ENCODE results near the gene QRICH1. TPM values are rescaled to one million over a fixed set of nuclear protein-coding genes. Genes with fewer than 3 reads are reported as not detected.

The QRICH1 gene
- total RNA-seq, 1 experiment from 2014 or later, result 96.1 TPM

GRCh38 chr3:48991851-48992545, 101.9 kb downstream of the QRICH1 start:
- POLR2A ChIA-PET, result interaction anchor here (0.8 to 7.4 kb wide), 7 partner anchors 13 to 101 kb away, joined by 3 to 131 read pairs (median 5); partner anchors contain the start of genes DALRD3, IMPDH2, NDUFAF3 and WDR6
- TSS peak; percentile 23 for BruUV-seq (replicated peaks)
- H3K4me3 Mint-ChIP-seq (ENCODE audit: unreplicated experiment), result peak overlapping the region; percentile 89

GRCh38 chr3:48990636-48991469, 103.0 kb downstream of the QRICH1 start:
- intact Hi-C loops (cut with micrococcal nuclease), result no loop called here
- Mint-ChIP-seq H3K36me3 (ENCODE audit: insufficient read depth, unreplicated experiment) (peaks cover 16% of the 10 kb centered on the region), H3K27ac (ENCODE audit: low read depth, unreplicated experiment) (no peak overlapping the region), H3K4me1 (ENCODE audit: insufficient read depth, unreplicated experiment) (peaks cover 29% of the 10 kb centered on the region), H3K9me3 (ENCODE audit: unreplicated experiment) (no peaks in the 10 kb centered on the region), H3K4me3 (ENCODE audit: unreplicated experiment) (peak overlapping the region; percentile 89), H3K27me3 (ENCODE audit: insufficient read depth, unreplicated experiment) (no peaks in the 10 kb centered on the region)
- TF ChIP-seq CTCF (IDR thresholded peaks at IDR 0.05; ENCODE audit: unreplicated experiment), result no peak
- POLR2A ChIA-PET, result interaction anchor here (0.6 to 7.4 kb wide), 10 partner anchors 16 to 557 kb away, joined by 3 to 131 read pairs (median 4); partner anchors contain the start of genes DALRD3, IMPDH2, NDUFAF3 and QRICH1
- no peak for DNase-seq (ENCODE audit: unreplicated experiment)
- no TSS peak for BruUV-seq (replicated peaks)
- CTCF ChIA-PET, result interaction anchor here (1.1 to 5.7 kb wide), 4 partner anchors 17 to 459 kb away, joined by 3 to 38 read pairs (median 4); partner anchors contain the start of genes NDUFAF3 and WDR6

More at GRCh38 chr3:48991851-48992545, 101.9 kb downstream of the QRICH1 start:
- CTCF ChIA-PET, result interaction anchor here (0.8 to 1.3 kb wide), 4 partner anchors 13 to 458 kb away, joined by 3 to 6 read pairs (median 4); partner anchors contain the start of gene NDUFAF3
- intact Hi-C loops (cut with micrococcal nuclease), result no loop called here
- Mint-ChIP-seq H3K9me3 (ENCODE audit: unreplicated experiment) (no peaks in the 10 kb centered on the region), H3K4me1 (ENCODE audit: insufficient read depth, unreplicated experiment) (peaks cover 29% of the 10 kb centered on the region), H3K36me3 (ENCODE audit: insufficient read depth, unreplicated experiment) (peaks cover 8% of the 10 kb centered on the region), H3K27me3 (ENCODE audit: insufficient read depth, unreplicated experiment) (no peaks in the 10 kb centered on the region), H3K27ac (ENCODE audit: low read depth, unreplicated experiment) (no peak overlapping the region)
- no peak for DNase-seq (ENCODE audit: unreplicated experiment)
- TF ChIP-seq CTCF (IDR thresholded peaks at IDR 0.05; ENCODE audit: unreplicated experiment), result no peak

- ChIA-PET CTCF (interaction anchor here (0.7 to 5.7 kb wide), 12 partner anchors 9 to 459 kb away, joined by 3 to 38 read pairs (median 3); partner anchors contain the start of genes DALRD3, IMPDH2, NDUFAF3 and QRICH1), POLR2A (interaction anchor here (0.7 to 7.4 kb wide), 12 partner anchors 10 to 361 kb away, joined by 3 to 131 read pairs (median 4); partner anchors contain the start of genes ARIH2, DALRD3, IMPDH2 and LAMB2)
- peak; percentile 82 for DNase-seq (ENCODE audit: unreplicated experiment)
- Mint-ChIP-seq H3K4me3 (ENCODE audit: unreplicated experiment) (peak within 1 kb of the TSS; percentile 89), H3K4me1 (ENCODE audit: insufficient read depth, unreplicated experiment) (peaks cover 29% of the 10 kb centered on the region), H3K9me3 (ENCODE audit: unreplicated experiment) (no peaks in the 10 kb centered on the region), H3K36me3 (ENCODE audit: insufficient read depth, unreplicated experiment) (peaks cover 12% of the 10 kb centered on the region), H3K27me3 (ENCODE audit: insufficient read depth, unreplicated experiment) (no peaks in the 10 kb centered on the region), H3K27ac (ENCODE audit: low read depth, unreplicated experiment) (peak within 1 kb of the TSS; percentile 71)
- intact Hi-C loops (cut with micrococcal nuclease), result loop anchor here (2.0 kb wide), 3 partner anchors 17 to 459 kb away; partner anchors contain the start of gene WDR6
- TF ChIP-seq CTCF (IDR thresholded peaks at IDR 0.05; ENCODE audit: unreplicated experiment), result peak; percentile 13
- no TSS peak for BruUV-seq (replicated peaks)
Observed at GRCh38 chr3:48989796-48990635, 103.9 kb downstream of the QRICH1 start, which contains the start of gene P4HTM. Gene P4HTM, plus strand, starts transcription at chr3:48990241. Its CDS starts 16 bp downstream, at chr3:48990257.

Measured in MCF 10A (cell line).